Stimulated activated CD4-positive, alpha-beta T cell treated with anti-CD3 and anti-CD28 coated beads, Interleukin-4, amount 100 ng/mL, for 24 hours (primary cell): ENCODE results near the gene ZFP91.
A peak's percentile ranks its signal among the peaks of the same experiment; 100 is the strongest.

ENCODE experiments used
- DNase-seq: peaks from one replicate; pipeline ENCODE4 v3.0.0-alpha.2; 2020

Gene ZFP91

DNA sequence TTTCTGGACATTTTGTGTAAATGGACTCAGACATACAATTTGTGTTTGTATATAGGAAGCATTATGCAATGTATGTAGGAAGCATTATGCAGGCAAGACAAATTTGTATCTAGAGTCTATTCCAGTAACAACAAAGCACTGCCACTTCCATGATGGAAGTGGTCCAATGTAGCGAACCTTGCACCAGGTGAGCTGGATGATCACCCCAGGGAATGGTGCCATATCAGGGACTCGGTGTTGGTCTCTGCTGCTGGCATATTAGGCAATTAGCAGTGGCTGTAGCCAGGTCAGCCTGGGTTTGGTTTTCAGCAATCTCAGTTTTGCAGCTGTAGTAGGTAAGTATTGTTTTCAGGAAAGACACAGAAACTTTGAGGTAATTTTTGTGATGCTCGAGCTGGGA is 12.8 kb downstream of the ZFP91 start:
- no peak for DNase-seq

DNA sequence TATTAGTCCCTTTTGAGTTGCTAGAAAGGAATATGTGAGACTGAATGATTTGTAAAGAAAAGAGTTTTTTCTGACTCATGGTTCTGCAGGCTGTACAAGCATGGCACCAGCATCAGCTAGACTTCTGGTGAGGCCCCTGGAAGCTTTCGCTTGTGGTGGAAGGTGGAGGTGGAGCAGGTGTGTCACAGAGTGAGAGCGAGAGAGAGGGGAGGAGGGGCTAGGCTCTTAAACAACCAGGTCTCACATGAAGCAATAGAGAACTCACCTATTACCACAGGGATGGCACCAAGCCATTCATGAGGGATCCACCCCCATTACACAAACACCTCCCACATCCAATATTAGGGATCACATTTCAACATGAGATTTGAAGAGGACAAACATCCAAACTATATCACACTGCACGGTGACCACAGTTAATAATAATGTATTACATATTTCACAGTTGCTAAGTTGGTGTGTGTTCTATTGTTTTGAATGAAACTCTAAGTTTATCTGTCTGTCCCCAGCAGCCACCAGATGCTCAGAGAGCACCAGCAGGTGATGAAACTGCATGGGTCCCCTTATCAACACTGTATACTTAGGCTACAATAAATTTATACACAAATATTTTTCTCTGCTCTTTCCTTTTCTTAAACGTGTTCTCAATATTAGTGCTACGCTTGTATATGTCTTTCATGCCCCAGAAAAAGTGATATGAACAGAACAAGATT is 14.1 kb downstream of the ZFP91 start:
- DNase-seq: peak; percentile 65

GRCh38 chr11:58594826-58595225 is 16.0 kb downstream of the ZFP91 start:
- no peak for DNase-seq

DNA sequence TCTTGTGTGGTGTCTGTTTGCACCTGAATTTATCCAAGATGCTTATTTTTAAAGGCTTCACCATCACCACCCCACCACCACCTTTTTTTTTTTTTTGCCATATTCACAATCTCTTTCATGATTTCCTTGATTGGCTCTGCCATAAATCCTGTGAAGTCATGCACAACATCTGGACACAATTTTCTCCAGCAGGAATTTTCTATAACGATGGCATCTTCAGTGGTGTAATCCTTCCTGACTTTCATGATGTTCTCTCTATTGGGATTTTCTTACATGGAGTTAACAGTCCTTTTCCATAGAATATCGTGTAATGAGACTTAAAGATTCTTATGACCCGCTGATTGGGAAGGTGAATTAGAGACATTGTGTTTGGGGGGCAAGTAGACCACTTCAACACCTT is 17.8 kb downstream of the ZFP91 start:
- DNase-seq: no peak

GRCh38 chr11:58597486-58598144 is 18.8 kb downstream of the ZFP91 start:
- DNase-seq: no peak

DNA sequence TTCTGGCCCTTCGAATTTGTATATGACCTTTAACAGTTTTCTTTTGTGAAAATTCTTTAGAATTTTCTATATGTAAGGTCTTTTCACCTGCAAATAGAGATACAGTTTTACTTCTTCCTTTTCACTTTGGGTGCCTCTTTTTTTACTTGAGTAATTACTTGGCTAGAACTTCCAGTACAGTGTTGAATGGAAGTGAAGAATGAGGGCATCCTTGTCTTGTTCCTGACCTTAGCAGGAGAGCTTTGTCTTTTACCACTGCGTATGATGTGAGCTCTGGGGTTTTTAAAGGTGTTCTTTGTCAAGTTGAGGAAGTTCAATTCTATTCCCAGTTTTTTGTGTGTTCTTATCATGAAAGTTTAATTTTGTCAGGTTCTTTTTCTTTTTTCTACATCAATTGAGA is 21.6 kb downstream of the ZFP91 start:
- no peak for DNase-seq

DNA sequence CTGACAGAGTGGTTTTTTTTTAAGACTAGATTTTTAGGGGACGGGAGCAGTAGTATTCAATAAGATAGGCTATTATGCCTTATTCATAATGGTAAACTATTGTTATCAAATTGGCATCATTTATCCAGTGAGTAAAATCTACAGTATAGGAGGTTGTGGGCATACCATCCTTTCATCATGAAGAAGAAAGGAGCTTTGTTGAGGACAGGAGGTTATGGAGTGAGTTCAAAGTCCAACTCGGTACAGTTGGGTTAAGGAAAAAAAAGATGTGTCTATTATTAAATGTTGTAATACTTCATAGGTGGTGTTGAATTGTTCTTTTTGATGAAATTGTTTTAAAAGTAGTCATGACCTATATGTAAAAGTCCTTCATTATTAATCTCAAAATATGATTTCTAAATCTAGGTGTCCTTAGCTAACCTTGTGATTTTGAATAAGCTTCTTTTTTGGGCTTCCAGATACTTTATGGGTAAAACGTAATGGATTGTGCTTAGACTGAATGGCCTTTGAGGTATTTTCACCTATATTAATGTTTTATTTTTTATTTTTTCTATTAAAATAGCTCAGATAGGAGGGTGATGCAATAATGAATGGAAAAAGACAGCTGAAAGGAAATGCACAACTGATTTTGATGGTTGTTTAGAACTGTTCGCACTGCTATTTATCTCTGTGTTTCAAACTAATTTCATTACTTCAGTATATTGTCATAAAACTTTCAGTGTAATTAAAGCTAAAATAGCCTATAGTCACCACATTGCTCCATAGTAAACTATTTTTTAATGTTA is 28.3 kb downstream of the ZFP91 start:
- DNase-seq: no peak

- DNase-seq: no peak
Observed at GRCh38 chr11:58608331-58608730, 29.5 kb downstream of the ZFP91 start.

DNA sequence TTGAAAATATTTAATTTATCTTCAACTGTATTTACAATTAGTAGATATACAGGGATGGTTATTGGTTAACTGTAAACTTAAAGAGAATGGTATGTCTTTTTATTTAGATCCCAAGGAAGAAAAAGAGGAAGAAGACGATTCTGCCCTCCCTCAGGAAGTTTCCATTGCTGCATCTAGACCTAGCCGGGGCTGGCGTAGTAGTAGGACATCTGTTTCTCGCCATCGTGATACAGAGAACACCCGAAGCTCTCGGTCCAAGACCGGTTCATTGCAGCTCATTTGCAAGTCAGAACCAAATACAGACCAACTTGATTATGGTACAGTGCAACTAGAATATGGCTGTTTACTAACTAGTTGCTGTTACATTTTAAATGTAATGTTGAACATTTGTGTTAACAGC is 30.9 kb downstream of the ZFP91 start:
- no peak for DNase-seq

- peak; percentile 16 for DNase-seq
Observed at GRCh38 chr11:58613228-58613627, 34.4 kb downstream of the ZFP91 start.

GRCh38 chr11:58615559-58615958 is 36.7 kb downstream of the ZFP91 start:
- DNase-seq: no peak

- no peak for DNase-seq
Observed at GRCh38 chr11:58616594-58616993, 37.7 kb downstream of the ZFP91 start.

DNA sequence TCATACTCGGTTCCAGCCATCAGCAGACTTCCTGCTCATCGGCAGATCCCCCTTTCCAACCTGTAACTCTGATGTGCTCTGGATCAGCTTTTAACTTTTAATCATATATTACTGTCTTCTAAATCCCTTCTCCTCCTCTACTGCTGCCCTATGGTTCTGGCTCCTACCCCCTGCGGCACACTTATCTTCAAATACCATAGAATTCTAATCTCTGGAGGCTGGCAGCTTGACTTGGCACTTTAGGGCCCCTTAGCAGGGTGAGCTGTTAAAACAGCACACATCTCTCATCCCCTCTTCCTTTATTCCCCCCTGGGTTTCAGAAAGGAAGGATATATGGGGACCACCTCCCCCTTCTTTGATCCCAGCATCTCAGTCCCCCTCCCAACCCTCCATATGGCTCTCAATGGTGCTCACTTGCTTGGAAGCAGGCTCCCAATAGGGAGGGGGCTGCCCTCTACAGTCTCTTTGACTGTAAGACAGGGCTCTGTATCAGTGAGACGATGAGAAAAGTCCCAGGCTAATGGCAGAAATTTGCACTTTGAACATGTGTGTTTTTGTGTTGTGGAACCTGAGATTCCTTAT is 39.2 kb downstream of the ZFP91 start:
- DNase-seq: no peak

DNA sequence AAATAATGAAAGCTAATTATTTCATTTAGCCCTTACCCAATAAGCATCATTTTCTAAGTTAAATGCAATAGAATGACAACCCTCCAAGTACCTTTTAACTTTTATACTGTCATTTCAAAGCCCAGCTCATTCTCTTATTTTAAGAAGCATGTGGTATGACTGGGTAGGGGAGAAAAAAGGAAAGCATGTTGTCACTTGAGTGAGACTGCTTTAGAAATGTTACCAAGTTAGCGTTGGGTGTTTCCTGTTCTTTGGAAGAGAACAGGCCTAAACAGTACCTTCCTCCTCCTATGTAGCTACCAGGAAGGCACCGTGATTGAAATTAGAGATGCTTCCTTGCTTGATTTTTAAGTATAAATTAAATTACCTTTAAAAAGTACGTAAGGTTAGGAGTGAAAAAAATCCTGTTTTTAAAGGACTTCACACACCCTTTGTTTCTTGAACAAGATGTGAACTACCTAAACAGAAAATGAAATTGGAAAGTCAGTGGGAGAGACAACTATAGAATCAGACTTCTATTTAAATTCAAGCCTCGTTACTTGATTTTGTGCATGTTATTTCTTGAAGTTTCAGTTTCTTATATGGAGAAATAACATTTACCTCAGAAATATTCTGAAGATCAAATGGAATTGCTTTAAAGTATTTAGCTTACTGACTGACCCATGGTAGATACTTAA is 42.9 kb downstream of the ZFP91 start:
- no peak for DNase-seq

DNA sequence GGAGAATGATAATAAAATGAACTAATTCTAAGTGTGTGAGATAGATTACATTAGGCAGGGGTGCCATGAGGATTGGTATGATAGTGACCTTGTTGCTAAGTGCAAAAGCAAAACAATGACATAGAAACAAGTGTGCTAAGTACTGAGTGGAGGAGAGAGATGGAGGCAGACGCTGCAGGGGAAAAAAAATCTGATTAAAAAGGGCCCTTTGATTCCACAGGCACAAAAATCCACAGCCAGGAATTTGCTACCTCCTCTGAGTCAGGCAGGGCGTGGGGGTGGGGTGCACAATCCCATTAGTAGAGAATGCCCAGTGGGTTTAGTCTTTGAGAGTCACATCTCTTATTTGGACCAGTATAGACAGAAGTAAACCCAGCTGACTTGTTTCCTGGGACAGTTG is 43.5 kb downstream of the ZFP91 start, which contains the start of gene CNTF:
CNTF (plus strand) TSS at position 322 of the 400 bp plus-strand sequence. CDS start 88 bp downstream, outside the sequence.
- DNase-seq: no peak

DNA sequence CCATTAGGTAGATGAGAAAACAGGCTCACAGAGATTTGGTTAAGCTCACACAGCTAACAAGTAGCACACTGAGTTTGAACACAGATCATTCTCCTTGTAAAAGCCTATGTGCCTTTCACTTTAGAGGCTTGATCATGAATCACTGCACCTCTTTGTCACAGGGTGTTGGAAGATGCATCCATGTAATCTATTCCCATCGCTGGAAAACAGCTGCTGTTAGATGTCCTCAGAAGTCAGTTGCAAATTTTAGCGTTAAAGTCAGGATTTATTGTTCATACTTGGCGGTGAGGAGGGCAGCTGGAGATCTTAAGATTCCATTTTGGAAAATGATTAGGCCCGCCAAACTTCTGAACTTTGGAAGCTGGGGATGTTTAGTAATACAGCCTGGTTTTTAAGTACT is 46.2 kb downstream of the ZFP91 start:
- DNase-seq: no peak

- no peak for DNase-seq
Observed at GRCh38 chr11:58625826-58626460, 47.1 kb downstream of the ZFP91 start.

DNA sequence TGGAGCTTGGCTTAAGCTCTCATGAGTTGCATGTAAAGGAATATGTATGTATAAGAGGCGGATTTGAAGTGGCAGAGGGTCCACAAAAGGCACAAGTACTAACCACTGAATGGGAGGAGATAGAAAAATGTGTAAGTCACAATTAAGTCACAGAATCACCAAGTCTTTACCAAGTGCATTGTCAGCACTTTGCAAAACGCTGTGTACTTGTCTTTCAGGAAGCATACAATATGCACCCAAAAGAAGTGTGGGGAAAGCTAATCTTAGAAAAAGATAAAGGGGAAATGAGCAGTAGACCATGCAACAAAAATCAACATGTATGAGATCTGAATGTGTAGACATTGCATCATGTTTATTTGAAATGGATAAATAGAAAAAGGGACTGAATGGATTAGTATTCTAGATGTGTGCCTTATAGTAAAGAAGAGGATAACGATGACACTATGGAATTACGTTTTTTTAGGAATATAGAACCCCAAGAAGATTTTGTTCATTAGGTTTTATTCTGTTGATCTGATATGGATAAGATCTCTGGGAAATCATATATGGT is 48.1 kb downstream of the ZFP91 start:
- no peak for DNase-seq

DNA sequence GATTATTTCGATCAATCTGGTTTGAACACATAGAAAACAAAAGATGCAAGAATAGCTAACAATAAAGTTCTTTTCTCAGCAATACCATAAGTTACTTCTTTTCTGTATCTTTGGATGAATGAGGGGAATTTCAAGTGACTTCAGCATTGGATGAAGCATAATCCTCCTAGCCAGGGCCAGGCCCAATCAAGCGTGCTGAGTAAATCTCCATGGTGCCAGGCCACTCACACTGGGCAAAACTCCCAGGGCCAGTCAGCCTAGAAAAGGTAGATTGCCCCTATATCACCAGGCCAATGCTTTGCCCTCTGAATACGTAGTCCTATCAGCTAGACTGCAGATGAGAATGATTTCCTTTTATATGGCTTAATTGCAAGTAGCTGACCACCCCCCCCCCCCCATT is 49.6 kb downstream of the ZFP91 start:
- no peak for DNase-seq

DNA sequence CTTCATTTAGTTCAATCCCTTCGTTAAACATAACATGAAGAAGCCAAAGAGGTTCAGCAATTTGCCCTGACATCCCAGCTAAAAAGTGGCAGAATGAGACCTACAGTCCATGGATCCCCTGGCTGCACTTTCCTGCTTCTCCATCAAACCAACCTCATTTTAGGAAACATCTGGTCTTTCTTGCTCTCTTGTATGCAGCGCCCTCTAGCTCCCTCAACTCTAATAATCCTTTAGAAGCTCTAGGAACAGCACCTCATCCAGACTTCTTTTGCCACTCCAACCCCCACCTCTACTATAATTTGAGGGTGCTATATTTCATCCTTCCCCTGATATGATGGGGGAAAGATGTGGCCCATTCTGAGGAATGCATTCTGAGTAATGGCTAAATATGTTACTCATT is 51.0 kb downstream of the ZFP91 start:
- DNase-seq: peak; percentile 21

GRCh38 chr11:58631378-58631777 is 52.5 kb downstream of the ZFP91 start:
- no peak for DNase-seq

- DNase-seq: no peak
Observed at GRCh38 chr11:58632510-58632909, 53.6 kb downstream of the ZFP91 start.
